Measurements from ENCODE around the gene MYT1. TPM values are rescaled to one million over a fixed set of nuclear protein-coding genes. Genes with fewer than 3 reads are reported as not detected.
A peak's percentile ranks its signal among the peaks of the same experiment; 100 is the strongest.

The MYT1 gene
- total and polyA plus RNA-seq, 11 donors, result 0.07 to 0.23 (median 0.09) TPM; not detected in 5

GRCh38 chr20:64140061-64140931 is 24.0 kb upstream of the MYT1 start:
- WGBS, 4 donors, result 77 to 82% (median 79%) methylated on average over 13 of the region's 13 CpGs
- DNase-seq (peak in 2 of 5 donors; percentile 5 to 21), ATAC-seq (no peak)
- TF ChIP-seq CTCF (IDR thresholded peaks at IDR 0.05), result no peak
- no peak for TF ChIP-seq POLR2A (IDR thresholded peaks at IDR 0.05)
- Histone ChIP-seq H3K4me3 (no peak overlapping the region), H3K4me1 (no peaks in the 10 kb centered on the region), H3K27ac (no peak overlapping the region), H3K9me3 (peaks cover 0 to 7% (median 0%) of the 10 kb centered on the region in 12 donors), H3K27me3 (peaks cover 0 to 14% (median 0%) of the 10 kb centered on the region in 9 donors), H3K36me3 (no peaks in the 10 kb centered on the region)
- intact Hi-C loops (cut with DNase I), result no loop called here

- intact Hi-C loops (cut with DNase I), result no loop called here
- Histone ChIP-seq H3K4me3 (no peak overlapping the region), H3K27me3 (peaks cover 0 to 14% (median 0%) of the 10 kb centered on the region in 9 donors), H3K9me3 (peaks cover 0 to 10% (median 0%) of the 10 kb centered on the region in 12 donors), H3K4me1 (no peaks in the 10 kb centered on the region), H3K36me3 (no peaks in the 10 kb centered on the region), H3K27ac (no peak overlapping the region)
- 76 to 84% (median 81%) methylated on average over 10 of the region's 10 CpGs for WGBS, 4 donors
- TF ChIP-seq CTCF (IDR thresholded peaks at IDR 0.05), result no peak
- TF ChIP-seq POLR2A (IDR thresholded peaks at IDR 0.05), result no peak
- DNase-seq, result peak in 1 of 5 donors; percentile 46
- no peak for ATAC-seq
Measured at GRCh38 chr20:64140956-64141355, 23.3 kb upstream of the MYT1 start.

- Histone ChIP-seq H3K4me3 (no peak overlapping the region), H3K4me1 (no peaks in the 10 kb centered on the region), H3K27ac (no peak overlapping the region), H3K9me3 (peaks cover 0 to 10% (median 0%) of the 10 kb centered on the region in 12 donors), H3K27me3 (peaks cover 0 to 20% (median 0%) of the 10 kb centered on the region in 9 donors), H3K36me3 (no peaks in the 10 kb centered on the region)
- ATAC-seq (no peak), DNase-seq (peak in 2 of 5 donors; percentile 5 to 33)
- intact Hi-C loops (cut with DNase I), result no loop called here
- 45 to 61% (median 56%) methylated on average over 9 of the region's 9 CpGs for WGBS, 4 donors
- TF ChIP-seq POLR2A (IDR thresholded peaks at IDR 0.05) (no peak), CTCF (IDR thresholded peaks at IDR 0.05) (no peak)
Measured at GRCh38 chr20:64142590-64142989, 21.7 kb upstream of the MYT1 start.

GRCh38 chr20:64143018-64143801 is 21.0 kb upstream of the MYT1 start:
- DNase-seq, result peak in 2 of 5 donors; percentile 7 to 40

More at GRCh38 chr20:64143018-64143801, 21.0 kb upstream of the MYT1 start:
- no peaks in the 10 kb centered on the region for H3K36me3 ChIP-seq
- no peak overlapping the region for H3K27ac ChIP-seq
- TF ChIP-seq POLR2A (IDR thresholded peaks at IDR 0.05), result no peak
- no peak for TF ChIP-seq CTCF (IDR thresholded peaks at IDR 0.05)
- H3K4me3 ChIP-seq, result no peak overlapping the region
- H3K9me3 ChIP-seq, result peaks cover 0 to 10% (median 0%) of the 10 kb centered on the region in 12 donors
- intact Hi-C loops (cut with DNase I), result no loop called here
- 78 to 84% (median 82%) methylated on average over 14 of the region's 14 CpGs for WGBS, 4 donors
- peaks cover 0 to 26% (median 0%) of the 10 kb centered on the region in 9 donors for H3K27me3 ChIP-seq
- ATAC-seq, result no peak
- H3K4me1 ChIP-seq, result no peaks in the 10 kb centered on the region
